ENCODE results near the gene SIGLECL1. TPM values are rescaled to one million over a fixed set of nuclear protein-coding genes. Genes with fewer than 3 reads are reported as not detected.

Gene SIGLECL1
- total and polyA plus RNA-seq, 4 donors, result not detected

GRCh38 chr19:51271067-51271466 is 20.2 kb downstream of the SIGLECL1 start:
- H3K4me3 ChIP-seq (ENCODE audit: low read depth, low read length), result no peak overlapping the region
- 40% methylated on average over 26 of the region's 26 CpGs for whole genome bisulfite sequencing (ENCODE audit: insufficient coverage)
- H3K9me3 ChIP-seq (ENCODE audit: control insufficient read depth, insufficient read depth, low read length), result no peaks in the 10 kb centered on the region
- peak in 2 of 6 donors; percentile 38 to 66 for DNase-seq (ENCODE audit: low read depth in 4 of 6, low spot score in 6 of 6)
- H3K27me3 ChIP-seq (ENCODE audit: control insufficient read depth, insufficient read depth, low read length), result no peaks in the 10 kb centered on the region
- peaks cover 6% of the 10 kb centered on the region for H3K4me1 ChIP-seq (ENCODE audit: control insufficient read depth, insufficient read depth, low read length)
- no peak overlapping the region for H3K27ac ChIP-seq (ENCODE audit: low read depth, low read length)
- H3K36me3 ChIP-seq (ENCODE audit: control insufficient read depth, insufficient read depth, low read length), result no peaks in the 10 kb centered on the region

GRCh38 chr19:51272183-51272810 is 21.4 kb downstream of the SIGLECL1 start:
- DNase-seq (ENCODE audit: low read depth in 4 of 6, low spot score in 6 of 6), result no peak
- H3K27ac ChIP-seq (ENCODE audit: low read depth, low read length), result no peak overlapping the region
- H3K9me3 ChIP-seq (ENCODE audit: control insufficient read depth, insufficient read depth, low read length), result no peaks in the 10 kb centered on the region
- H3K36me3 ChIP-seq (ENCODE audit: control insufficient read depth, insufficient read depth, low read length), result no peaks in the 10 kb centered on the region
- peaks cover 6% of the 10 kb centered on the region for H3K4me1 ChIP-seq (ENCODE audit: control insufficient read depth, insufficient read depth, low read length)
- H3K27me3 ChIP-seq (ENCODE audit: control insufficient read depth, insufficient read depth, low read length), result no peaks in the 10 kb centered on the region
- 40% methylated on average over 5 of the region's 6 CpGs for WGBS (ENCODE audit: insufficient coverage)
- no peak overlapping the region for H3K4me3 ChIP-seq (ENCODE audit: low read depth, low read length)

DNA sequence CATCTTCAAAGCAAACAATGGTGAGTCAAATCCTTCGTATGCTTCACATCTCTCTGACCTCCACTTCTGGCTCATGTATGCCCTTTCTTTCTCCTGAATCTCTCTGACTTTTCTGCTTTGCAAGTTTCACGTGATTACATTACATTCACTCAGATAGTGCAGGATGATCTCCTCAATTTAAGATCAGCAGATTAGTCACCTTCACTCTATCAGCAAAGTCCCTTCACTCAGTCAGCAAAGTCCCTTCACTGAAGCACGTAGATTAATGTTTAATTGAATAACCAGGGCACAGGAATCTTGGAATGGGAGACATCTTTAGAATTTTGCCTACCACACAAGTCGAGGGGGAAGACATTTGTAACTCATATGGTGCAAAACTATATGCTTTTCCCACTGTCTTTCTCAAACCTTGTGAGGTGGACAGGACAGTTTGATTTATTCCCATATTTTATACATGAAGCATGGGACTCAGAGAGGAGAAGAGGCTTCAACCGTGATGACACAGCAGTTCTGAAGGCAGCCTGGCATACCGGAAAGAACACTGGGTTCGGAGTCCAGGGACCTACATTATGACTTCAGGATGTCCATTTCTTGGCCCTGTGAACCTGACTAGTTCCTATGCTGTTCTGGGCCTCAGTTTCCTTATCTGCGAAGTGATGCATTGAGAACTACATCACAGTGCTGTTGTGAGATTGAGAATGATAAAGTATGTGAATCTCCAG is 23.3 kb downstream of the SIGLECL1 start:
- H3K4me1 ChIP-seq (ENCODE audit: control insufficient read depth, insufficient read depth, low read length), result peaks cover 6% of the 10 kb centered on the region

DNA sequence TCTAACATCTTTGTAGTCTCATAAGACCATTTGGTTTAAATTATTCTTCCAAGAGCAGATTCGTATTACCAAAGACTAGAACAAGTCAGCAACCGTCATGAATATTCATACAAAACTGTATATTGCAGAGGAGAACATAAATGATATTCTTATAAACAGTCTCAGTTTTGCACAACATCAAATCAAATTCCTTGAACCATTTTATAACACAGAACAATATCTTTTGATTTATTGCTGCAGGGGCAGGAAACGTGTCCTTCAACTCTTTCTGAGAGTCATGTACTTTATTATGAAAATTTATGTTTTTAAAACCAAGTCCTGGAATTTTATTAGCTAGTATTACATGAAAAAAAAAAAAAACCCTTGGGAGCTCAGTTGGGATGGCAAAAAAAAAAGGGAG is 26.2 kb downstream of the SIGLECL1 start:
- no CpG with 5 or more reads among the region's 3 CpGs for WGBS (ENCODE audit: insufficient coverage)
- H3K27me3 ChIP-seq (ENCODE audit: control insufficient read depth, insufficient read depth, low read length), result peaks cover 4% of the 10 kb centered on the region
- no peaks in the 10 kb centered on the region for H3K4me1 ChIP-seq (ENCODE audit: control insufficient read depth, insufficient read depth, low read length)

More for the DNA sequence above, 23.3 kb downstream of the SIGLECL1 start:
- Histone ChIP-seq H3K36me3 (ENCODE audit: control insufficient read depth, insufficient read depth, low read length) (no peaks in the 10 kb centered on the region), H3K27me3 (ENCODE audit: control insufficient read depth, insufficient read depth, low read length) (peaks cover 2% of the 10 kb centered on the region), H3K4me3 (ENCODE audit: low read depth, low read length) (no peak overlapping the region), H3K9me3 (ENCODE audit: control insufficient read depth, insufficient read depth, low read length) (no peaks in the 10 kb centered on the region), H3K27ac (ENCODE audit: low read depth, low read length) (no peak overlapping the region)
- DNase-seq (ENCODE audit: low read depth in 4 of 6, low spot score in 6 of 6), result no peak
- WGBS (ENCODE audit: insufficient coverage), result 83% methylated on average over 5 of the region's 8 CpGs

DNA sequence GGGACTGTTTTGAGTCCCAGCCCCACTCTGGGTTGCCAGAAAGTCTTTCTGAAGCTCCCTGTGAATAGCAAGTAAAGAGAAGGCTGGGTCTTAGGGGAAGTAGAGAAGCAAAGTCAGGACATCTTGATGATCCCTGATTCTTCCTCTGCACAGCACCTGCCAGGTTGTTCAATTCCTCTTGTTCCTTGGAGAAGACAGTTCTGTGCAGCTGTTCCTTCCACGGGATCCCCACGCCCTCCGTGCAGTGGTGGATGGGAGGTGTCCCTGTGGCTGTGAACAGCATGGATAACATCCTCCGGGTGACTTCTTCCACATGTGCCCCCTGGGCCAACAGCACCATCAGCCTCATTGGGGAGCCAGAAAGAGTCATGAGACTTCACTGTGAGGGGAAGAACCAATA is 31.5 kb downstream of the SIGLECL1 start:
- Histone ChIP-seq H3K27ac (ENCODE audit: low read depth, low read length) (no peak overlapping the region), H3K27me3 (ENCODE audit: control insufficient read depth, insufficient read depth, low read length) (peaks cover 4% of the 10 kb centered on the region), H3K9me3 (ENCODE audit: control insufficient read depth, insufficient read depth, low read length) (no peaks in the 10 kb centered on the region), H3K36me3 (ENCODE audit: control insufficient read depth, insufficient read depth, low read length) (no peaks in the 10 kb centered on the region), H3K4me3 (ENCODE audit: low read depth, low read length) (no peak overlapping the region), H3K4me1 (ENCODE audit: control insufficient read depth, insufficient read depth, low read length) (no peaks in the 10 kb centered on the region)
- no peak for DNase-seq (ENCODE audit: low read depth in 4 of 6, low spot score in 6 of 6)
- 89% methylated on average over 4 of the region's 4 CpGs for WGBS (ENCODE audit: insufficient coverage)

More for the DNA sequence above, 26.2 kb downstream of the SIGLECL1 start:
- DNase-seq (ENCODE audit: low read depth in 4 of 6, low spot score in 6 of 6), result no peak
- H3K27ac ChIP-seq (ENCODE audit: low read depth, low read length), result no peak overlapping the region
- no peaks in the 10 kb centered on the region for H3K36me3 ChIP-seq (ENCODE audit: control insufficient read depth, insufficient read depth, low read length)
- H3K4me3 ChIP-seq (ENCODE audit: low read depth, low read length), result no peak overlapping the region
- no peaks in the 10 kb centered on the region for H3K9me3 ChIP-seq (ENCODE audit: control insufficient read depth, insufficient read depth, low read length)

- Histone ChIP-seq H3K9me3 (ENCODE audit: control insufficient read depth, insufficient read depth, low read length) (no peaks in the 10 kb centered on the region), H3K4me3 (ENCODE audit: low read depth, low read length) (no peak overlapping the region), H3K4me1 (ENCODE audit: control insufficient read depth, insufficient read depth, low read length) (no peaks in the 10 kb centered on the region), H3K36me3 (ENCODE audit: control insufficient read depth, insufficient read depth, low read length) (no peaks in the 10 kb centered on the region), H3K27ac (ENCODE audit: low read depth, low read length) (no peak overlapping the region), H3K27me3 (ENCODE audit: control insufficient read depth, insufficient read depth, low read length) (no peaks in the 10 kb centered on the region)
- no peak for DNase-seq (ENCODE audit: low read depth in 4 of 6, low spot score in 6 of 6)
- WGBS (ENCODE audit: insufficient coverage), result no CpG with 5 or more reads among the region's 3 CpGs
These were observed 34.8 kb downstream of the SIGLECL1 start for GRCh38 chr19:51285682-51286081.

DNA sequence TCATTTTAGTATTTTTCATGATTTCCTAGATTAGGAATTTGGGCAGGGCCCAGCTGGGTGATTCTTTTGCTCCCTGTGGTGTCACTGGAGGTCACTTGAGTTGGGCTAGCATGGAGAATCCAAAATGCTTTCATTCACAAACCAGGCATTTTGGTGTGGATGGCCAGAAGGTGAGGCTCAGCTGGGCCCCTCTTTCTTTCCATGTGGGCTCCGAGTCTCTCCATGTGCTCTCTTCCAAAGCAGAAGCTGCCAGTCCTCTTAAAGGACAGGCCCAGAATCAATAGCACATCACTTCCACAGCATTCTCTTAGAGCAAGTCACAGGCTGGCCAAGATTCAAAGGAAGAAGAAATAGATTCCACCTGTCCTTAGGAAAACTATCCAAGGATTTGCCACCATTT is 38.8 kb downstream of the SIGLECL1 start:
- DNase-seq (ENCODE audit: low read depth in 4 of 6, low spot score in 6 of 6), result no peak
- Histone ChIP-seq H3K4me1 (ENCODE audit: control insufficient read depth, insufficient read depth, low read length) (peaks cover 8% of the 10 kb centered on the region), H3K9me3 (ENCODE audit: control insufficient read depth, insufficient read depth, low read length) (no peaks in the 10 kb centered on the region), H3K4me3 (ENCODE audit: low read depth, low read length) (no peak overlapping the region), H3K27me3 (ENCODE audit: control insufficient read depth, insufficient read depth, low read length) (no peaks in the 10 kb centered on the region), H3K36me3 (ENCODE audit: control insufficient read depth, insufficient read depth, low read length) (no peaks in the 10 kb centered on the region), H3K27ac (ENCODE audit: low read depth, low read length) (no peak overlapping the region)
- WGBS (ENCODE audit: insufficient coverage), result 67% methylated on average over 1 of the region's 1 CpG

DNA sequence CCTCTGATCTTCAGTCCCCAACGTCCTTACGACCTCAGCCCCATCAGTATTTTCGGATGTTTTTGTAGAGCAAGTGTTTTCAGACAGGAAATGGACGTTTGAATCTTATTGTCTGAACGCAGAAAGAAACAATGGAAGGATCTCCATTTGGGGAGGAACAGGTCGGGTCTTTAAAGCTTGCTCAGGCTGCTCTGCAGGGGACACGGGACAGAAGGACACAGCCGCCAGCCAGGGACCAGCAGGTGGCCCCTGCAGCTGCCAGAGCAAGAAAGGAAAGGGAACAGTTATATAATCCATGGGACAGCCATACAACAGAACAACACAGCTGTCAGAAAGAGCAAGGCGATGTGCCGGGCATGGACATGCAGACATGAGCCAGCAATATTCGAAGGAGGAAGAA is 42.1 kb downstream of the SIGLECL1 start:
- peaks cover 2% of the 10 kb centered on the region for H3K27me3 ChIP-seq (ENCODE audit: control insufficient read depth, insufficient read depth, low read length)
- H3K27ac ChIP-seq (ENCODE audit: low read depth, low read length), result no peak overlapping the region
- H3K4me3 ChIP-seq (ENCODE audit: low read depth, low read length), result no peak overlapping the region
- DNase-seq (ENCODE audit: low read depth in 4 of 6, low spot score in 6 of 6), result peak in 1 of 6 donors; percentile 24
- H3K9me3 ChIP-seq (ENCODE audit: control insufficient read depth, insufficient read depth, low read length), result no peaks in the 10 kb centered on the region
- no peaks in the 10 kb centered on the region for H3K36me3 ChIP-seq (ENCODE audit: control insufficient read depth, insufficient read depth, low read length)
- H3K4me1 ChIP-seq (ENCODE audit: control insufficient read depth, insufficient read depth, low read length), result peaks cover 17% of the 10 kb centered on the region
- WGBS (ENCODE audit: insufficient coverage), result 25% methylated on average over 8 of the region's 11 CpGs

GRCh38 chr19:51293571-51294210 is 42.8 kb downstream of the SIGLECL1 start:
- H3K9me3 ChIP-seq (ENCODE audit: control insufficient read depth, insufficient read depth, low read length), result no peaks in the 10 kb centered on the region
- peaks cover 17% of the 10 kb centered on the region for H3K4me1 ChIP-seq (ENCODE audit: control insufficient read depth, insufficient read depth, low read length)
- WGBS (ENCODE audit: insufficient coverage), result 76% methylated on average over 13 of the region's 14 CpGs
- no peaks in the 10 kb centered on the region for H3K36me3 ChIP-seq (ENCODE audit: control insufficient read depth, insufficient read depth, low read length)
- H3K27me3 ChIP-seq (ENCODE audit: control insufficient read depth, insufficient read depth, low read length), result peaks cover 2% of the 10 kb centered on the region
- H3K27ac ChIP-seq (ENCODE audit: low read depth, low read length), result no peak overlapping the region
- no peak overlapping the region for H3K4me3 ChIP-seq (ENCODE audit: low read depth, low read length)
- DNase-seq (ENCODE audit: low read depth in 4 of 6, low spot score in 6 of 6), result no peak

Data from spinal cord (tissue), 10 donors.